Dendritic cell treated with granulocyte-macrophage colony-stimulating factor and Interleukin-4, amounts not matched to agents 40 ng/mL and 50 ng/mL, for 4 days (primary cell): ENCODE measurements around the gene NOTCH4.

Source experiments
- H3K27ac Mint-ChIP-seq: one replicate; pipeline ENCODE4 v1.8.0; 2022; ENCODE audit warnings: mild to moderate bottlenecking, mixed read lengths
- H3K27me3 Mint-ChIP-seq: one replicate; pipeline ENCODE4 v1.8.0; 2022; ENCODE audit warnings: mild to moderate bottlenecking, mixed read lengths
- H3K36me3 Mint-ChIP-seq: one replicate; pipeline ENCODE4 v1.8.0; 2022; ENCODE audit warnings: low read depth, mixed read lengths
- H3K4me1 Mint-ChIP-seq: one replicate; pipeline ENCODE4 v1.8.0; 2022; ENCODE audit warnings: low read depth, mixed read lengths
- H3K4me3 Mint-ChIP-seq: one replicate; pipeline ENCODE4 v1.8.0; 2022; ENCODE audit warnings: mild to moderate bottlenecking, moderate library complexity, mixed read lengths
- H3K9me3 Mint-ChIP-seq: one replicate; pipeline ENCODE4 v1.8.0; 2022; ENCODE audit warnings: mixed read lengths
- intact Hi-C: fragments of 100-400 bp; cut with micrococcal nuclease; formaldehyde crosslinking; loops from one replicate; pipeline ENCODE4 v1.15.0; 2022

The NOTCH4 gene

GRCh38 chr6:32177788-32178546, 45.9 kb downstream of the NOTCH4 start, which contains the start of gene RNF5:
Gene RNF5 (plus strand): TSS chr6:32178405. CDS start chr6:32178512, 107 bp downstream.
- H3K9me3 Mint-ChIP-seq, result no peaks in the 10 kb centered on the region
- H3K27ac Mint-ChIP-seq, result peak within 1 kb of the TSS; percentile 86
- peaks cover 84% of the 10 kb centered on the region for H3K4me1 Mint-ChIP-seq
- H3K4me3 Mint-ChIP-seq, result peak within 1 kb of the TSS; percentile 91
- intact Hi-C loops, result loop anchor here (1.0 to 5.0 kb wide), 2 partner anchors 17 to 51 kb away; partner anchors contain the start of gene ATF6B
- H3K36me3 Mint-ChIP-seq, result peaks cover 58% of the 10 kb centered on the region
- no peaks in the 10 kb centered on the region for H3K27me3 Mint-ChIP-seq

DNA sequence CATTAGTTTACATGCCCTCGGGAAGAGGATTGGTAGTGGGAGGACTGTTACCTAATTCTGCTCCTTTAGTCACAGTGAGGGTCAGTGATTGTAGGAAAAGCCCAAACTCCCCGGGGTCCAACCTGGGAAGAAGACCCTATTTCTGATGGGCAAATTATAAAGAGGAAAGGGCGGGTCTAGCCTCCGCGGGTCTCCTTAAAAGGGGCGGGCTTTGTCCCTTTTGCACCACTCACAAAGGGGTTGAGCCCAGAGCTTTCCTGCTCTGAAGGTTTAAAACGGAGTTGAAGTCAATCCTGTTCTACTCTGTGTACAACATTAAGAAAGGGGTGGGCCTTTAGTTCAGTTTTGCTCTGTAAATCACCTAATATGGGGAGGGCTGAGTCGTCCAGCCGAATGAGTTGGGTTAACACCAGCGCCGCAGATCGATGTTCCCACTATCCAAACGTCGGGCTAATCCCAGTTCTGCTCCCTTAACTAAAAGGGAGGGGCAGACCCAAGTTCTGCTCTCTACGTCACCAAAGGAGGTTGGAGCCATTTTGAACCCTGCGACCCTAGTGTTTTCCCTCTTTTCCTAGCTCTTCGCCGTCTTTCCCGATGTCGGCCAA, 46.6 kb downstream of the NOTCH4 start:
- peak overlapping the region; percentile 86 for H3K27ac Mint-ChIP-seq
- H3K36me3 Mint-ChIP-seq, result peaks cover 51% of the 10 kb centered on the region
- H3K4me3 Mint-ChIP-seq, result peak overlapping the region; percentile 91
- intact Hi-C loops, result loop anchor here (5.0 kb wide), 1 partner anchor 50 kb away; the partner anchor contains the start of gene ATF6B
- H3K27me3 Mint-ChIP-seq, result no peaks in the 10 kb centered on the region
- peaks cover 82% of the 10 kb centered on the region for H3K4me1 Mint-ChIP-seq
- H3K9me3 Mint-ChIP-seq, result no peaks in the 10 kb centered on the region

DNA sequence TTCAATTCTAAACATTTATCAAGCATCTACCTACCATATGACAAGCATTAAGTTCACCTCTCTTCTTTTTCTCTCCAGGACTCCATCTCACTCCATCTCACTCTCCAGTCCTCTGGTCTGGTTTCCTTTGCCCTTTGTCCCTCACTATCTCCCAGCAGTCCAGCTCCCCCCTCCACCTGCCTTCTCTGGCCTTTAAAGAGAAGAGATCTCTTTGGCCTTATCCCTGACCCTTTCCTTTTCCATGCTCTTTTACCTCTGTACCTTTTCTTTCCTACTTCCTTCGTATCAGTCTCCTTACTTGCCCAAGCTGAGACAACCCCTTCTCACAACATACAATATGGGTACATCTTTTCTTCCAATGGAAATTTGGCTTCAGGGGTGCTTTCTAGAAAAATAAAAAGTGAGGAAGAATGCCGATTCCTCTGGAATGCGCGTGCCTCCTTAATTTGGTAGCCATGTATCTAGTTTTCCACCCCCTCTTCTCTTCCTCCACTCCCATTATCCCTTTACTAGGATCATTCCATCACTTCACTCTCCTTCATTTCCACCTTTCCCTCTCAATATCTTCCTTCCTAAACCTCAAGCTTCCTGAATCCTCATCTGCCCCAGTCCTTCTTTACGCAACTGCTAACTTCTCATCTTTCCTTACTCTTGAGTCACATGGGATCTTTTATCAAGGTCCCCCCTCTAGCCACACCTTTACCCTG, 47.2 kb downstream of the NOTCH4 start:
- intact Hi-C loops, result loop anchor here (5.0 kb wide), 1 partner anchor 49 kb away; the partner anchor contains the start of gene ATF6B
- peaks cover 44% of the 10 kb centered on the region for H3K36me3 Mint-ChIP-seq
- H3K4me3 Mint-ChIP-seq, result peak overlapping the region; percentile 91
- H3K9me3 Mint-ChIP-seq, result no peaks in the 10 kb centered on the region
- peak overlapping the region; percentile 86 for H3K27ac Mint-ChIP-seq
- H3K4me1 Mint-ChIP-seq, result peaks cover 75% of the 10 kb centered on the region
- no peaks in the 10 kb centered on the region for H3K27me3 Mint-ChIP-seq

GRCh38 chr6:32175711-32176475, 48.0 kb downstream of the NOTCH4 start, which contains the start of gene AGPAT1:
Gene AGPAT1 (minus strand): TSS chr6:32176084. CDS start chr6:32171496, 4,588 bp downstream.
- Mint-ChIP-seq H3K9me3 (no peaks in the 10 kb centered on the region), H3K27ac (peak within 1 kb of the TSS; percentile 86)

DNA sequence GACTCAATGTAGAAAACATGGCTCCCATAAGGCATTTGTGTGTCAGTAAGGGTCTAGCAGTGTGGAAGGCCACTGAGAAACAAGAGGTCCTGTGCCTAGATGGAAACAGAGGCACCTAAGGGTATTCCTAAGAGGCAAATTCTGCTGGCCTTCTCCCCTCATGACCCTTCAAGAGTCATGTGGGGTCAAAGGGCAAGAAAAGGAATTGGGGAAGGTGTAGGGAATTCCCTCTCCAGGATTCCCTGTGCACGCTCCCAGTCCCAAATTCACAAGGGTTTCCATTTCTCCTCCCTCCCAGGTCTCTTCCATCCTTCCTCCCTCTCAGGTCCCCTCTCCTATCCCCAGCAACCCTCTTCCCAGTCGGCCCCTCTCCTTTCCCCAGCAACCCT, 48.6 kb downstream of the NOTCH4 start:
- Mint-ChIP-seq H3K27ac (peak overlapping the region; percentile 86), H3K4me1 (peaks cover 62% of the 10 kb centered on the region), H3K27me3 (no peaks in the 10 kb centered on the region), H3K36me3 (peaks cover 44% of the 10 kb centered on the region), H3K4me3 (peak overlapping the region; percentile 91), H3K9me3 (no peaks in the 10 kb centered on the region)
- intact Hi-C loops, result loop anchor here (5.0 kb wide), 1 partner anchor 48 kb away; the partner anchor contains the start of gene ATF6B

More at GRCh38 chr6:32175711-32176475, 48.0 kb downstream of the NOTCH4 start, which contains the start of gene AGPAT1:
- Mint-ChIP-seq H3K27me3 (no peaks in the 10 kb centered on the region), H3K4me1 (peaks cover 68% of the 10 kb centered on the region), H3K4me3 (peak within 1 kb of the TSS; percentile 91), H3K36me3 (peaks cover 44% of the 10 kb centered on the region)
- intact Hi-C loops, result loop anchor here (5.0 kb wide), 1 partner anchor 49 kb away; the partner anchor contains the start of gene ATF6B

DNA sequence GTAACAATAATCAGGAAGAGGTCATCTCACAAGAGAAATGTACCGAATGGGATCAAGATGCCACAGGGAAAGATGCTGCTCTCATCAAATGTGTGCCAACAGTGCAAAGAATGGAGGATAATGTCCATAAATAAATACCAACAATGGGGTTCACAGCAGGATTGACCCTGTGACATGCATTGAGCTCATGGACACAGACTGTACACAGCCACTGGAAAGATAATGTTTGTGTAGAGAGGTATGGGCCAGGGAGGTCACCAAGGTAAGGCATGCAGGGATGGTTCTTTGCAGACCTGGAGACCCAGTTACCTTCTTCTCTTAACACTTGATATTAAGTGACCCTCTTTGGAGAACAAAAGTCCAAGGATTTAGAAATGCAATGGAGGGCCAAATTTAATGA, 49.5 kb downstream of the NOTCH4 start:
- Mint-ChIP-seq H3K27me3 (no peaks in the 10 kb centered on the region), H3K4me3 (no peak overlapping the region), H3K4me1 (peaks cover 59% of the 10 kb centered on the region), H3K9me3 (no peaks in the 10 kb centered on the region), H3K36me3 (peaks cover 44% of the 10 kb centered on the region), H3K27ac (no peak overlapping the region)
- intact Hi-C loops, result no loop called here

- peak overlapping the region; percentile 74 for H3K27ac Mint-ChIP-seq
- peaks cover 44% of the 10 kb centered on the region for H3K36me3 Mint-ChIP-seq
- H3K9me3 Mint-ChIP-seq, result no peaks in the 10 kb centered on the region
- no peaks in the 10 kb centered on the region for H3K27me3 Mint-ChIP-seq
- intact Hi-C loops, result no loop called here
- no peak overlapping the region for H3K4me3 Mint-ChIP-seq
- H3K4me1 Mint-ChIP-seq, result peaks cover 47% of the 10 kb centered on the region
These were observed 50.7 kb downstream of the NOTCH4 start for GRCh38 chr6:32173051-32173727.

GRCh38 chr6:32171234-32171633, 52.6 kb downstream of the NOTCH4 start:
- H3K4me1 Mint-ChIP-seq, result peaks cover 37% of the 10 kb centered on the region
- intact Hi-C loops, result no loop called here
- H3K9me3 Mint-ChIP-seq, result no peaks in the 10 kb centered on the region
- peak overlapping the region; percentile 14 for H3K27ac Mint-ChIP-seq
- H3K27me3 Mint-ChIP-seq, result no peaks in the 10 kb centered on the region
- H3K4me3 Mint-ChIP-seq, result no peak overlapping the region
- peaks cover 61% of the 10 kb centered on the region for H3K36me3 Mint-ChIP-seq

DNA sequence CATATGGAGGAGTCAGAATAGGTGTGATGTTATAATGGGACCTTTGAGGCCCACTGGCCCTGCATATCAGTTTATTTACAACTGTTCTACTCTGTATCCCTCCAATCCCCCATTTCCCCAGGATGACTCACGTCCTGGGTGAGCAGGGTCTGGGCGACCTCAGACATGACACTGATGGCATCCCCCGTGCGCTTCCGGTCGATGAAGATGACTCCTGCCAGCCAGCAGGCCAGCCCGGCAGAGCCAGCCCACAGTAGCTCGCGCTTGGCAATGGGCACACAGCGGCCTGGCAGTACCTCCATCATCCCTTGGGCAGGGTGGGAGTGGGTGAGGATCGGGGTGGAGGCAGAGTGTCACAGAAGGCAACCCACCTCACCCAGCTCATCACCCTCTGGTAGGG, 53.6 kb downstream of the NOTCH4 start:
- Mint-ChIP-seq H3K36me3 (peaks cover 64% of the 10 kb centered on the region), H3K27ac (no peak overlapping the region), H3K9me3 (no peaks in the 10 kb centered on the region), H3K4me3 (no peak overlapping the region), H3K27me3 (no peaks in the 10 kb centered on the region), H3K4me1 (peaks cover 32% of the 10 kb centered on the region)
- intact Hi-C loops, result no loop called here

DNA sequence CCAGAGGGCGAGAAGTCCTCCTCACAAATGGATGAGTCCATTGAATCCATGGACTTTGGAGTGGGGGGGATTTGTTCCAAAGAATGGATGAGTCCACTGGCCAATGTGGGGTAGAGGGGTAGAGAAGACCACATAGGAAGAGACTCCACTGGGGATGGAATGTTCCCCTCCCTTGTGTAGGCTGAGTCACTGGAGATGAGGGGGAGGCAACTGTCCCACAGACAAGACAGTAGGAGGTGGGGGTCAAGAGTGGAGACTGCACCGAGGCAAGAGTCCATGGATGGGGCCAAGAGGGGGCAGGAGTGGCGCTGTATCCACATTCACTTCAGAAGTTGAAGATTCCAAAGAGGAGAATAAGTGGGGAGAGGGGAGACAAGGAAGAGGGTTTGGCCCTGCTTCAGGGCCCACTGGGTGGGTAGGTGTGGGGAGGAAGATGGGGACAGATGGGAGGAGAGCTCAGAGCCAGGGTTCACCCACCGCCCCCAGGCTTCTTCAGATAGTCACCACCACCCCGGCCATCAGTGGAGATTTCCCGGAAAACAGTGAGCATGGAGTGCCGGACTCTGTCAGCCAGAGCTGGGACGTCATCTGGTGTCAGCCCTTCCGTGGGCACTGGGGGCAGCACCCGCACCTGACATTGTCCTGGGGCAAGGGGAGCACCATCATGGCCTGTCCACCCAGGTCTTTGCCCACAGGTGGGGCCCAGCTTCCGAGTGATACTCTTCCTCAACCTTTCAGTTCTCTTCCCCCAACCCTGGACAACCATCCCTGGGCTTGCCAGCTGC, 54.9 kb downstream of the NOTCH4 start:
- no peaks in the 10 kb centered on the region for H3K27me3 Mint-ChIP-seq
- no peaks in the 10 kb centered on the region for H3K9me3 Mint-ChIP-seq
- intact Hi-C loops, result no loop called here
- peaks cover 21% of the 10 kb centered on the region for H3K4me1 Mint-ChIP-seq
- H3K27ac Mint-ChIP-seq, result no peak overlapping the region
- H3K36me3 Mint-ChIP-seq, result peaks cover 63% of the 10 kb centered on the region
- H3K4me3 Mint-ChIP-seq, result no peak overlapping the region

GRCh38 chr6:32168350-32168749, 55.5 kb downstream of the NOTCH4 start:
- intact Hi-C loops, result no loop called here
- Mint-ChIP-seq H3K27ac (no peak overlapping the region), H3K9me3 (no peaks in the 10 kb centered on the region), H3K27me3 (no peaks in the 10 kb centered on the region), H3K4me3 (no peak overlapping the region), H3K36me3 (peaks cover 63% of the 10 kb centered on the region), H3K4me1 (peaks cover 15% of the 10 kb centered on the region)

- intact Hi-C loops, result no loop called here
- Mint-ChIP-seq H3K36me3 (peaks cover 63% of the 10 kb centered on the region), H3K27me3 (no peaks in the 10 kb centered on the region), H3K4me1 (peaks cover 9% of the 10 kb centered on the region), H3K9me3 (no peaks in the 10 kb centered on the region), H3K4me3 (no peak overlapping the region), H3K27ac (no peak overlapping the region)
These were observed 56.1 kb downstream of the NOTCH4 start for GRCh38 chr6:32167761-32168262.
